ENCODE data around the gene RBBP7.

The RBBP7 gene

DNA sequence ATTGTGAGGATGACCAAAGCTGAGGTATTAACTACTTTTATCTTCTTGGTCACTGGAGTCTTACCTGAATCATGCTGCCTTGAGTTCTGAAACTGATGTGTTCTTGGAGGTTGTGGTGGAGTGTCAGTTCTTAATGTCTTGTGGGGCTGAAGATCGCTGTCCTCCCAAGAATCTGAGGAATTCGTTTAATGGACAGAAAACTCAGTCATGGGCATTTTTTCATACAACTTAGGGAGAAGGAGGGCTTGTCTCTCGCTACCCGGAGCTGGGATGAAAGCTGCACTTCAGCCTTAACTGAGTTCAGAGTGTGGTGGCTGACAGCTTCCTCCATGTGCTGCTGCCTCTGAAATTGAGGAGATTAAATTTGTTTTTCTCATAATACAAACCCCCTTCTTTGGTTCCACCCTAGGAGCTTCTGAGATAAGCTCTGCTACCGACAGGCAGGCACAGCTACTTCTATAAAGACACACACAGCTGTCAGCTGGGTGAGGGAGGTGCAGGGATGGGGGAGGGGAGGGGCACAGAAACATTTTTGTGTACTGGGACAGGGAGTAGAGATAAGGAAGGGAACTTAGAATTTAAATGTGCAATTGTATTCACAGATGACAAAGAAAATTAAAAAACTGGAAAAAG is 30.8 kb downstream of the RBBP7 start:
- no peak overlapping the region for H3K4me2 ChIP-seq
- H3K36me3 ChIP-seq (ENCODE audit: insufficient read depth) = no peaks in the 10 kb centered on the region
- H2AFZ ChIP-seq (ENCODE audit: low read depth) = no peak overlapping the region
- H3K27me3 ChIP-seq (ENCODE audit: insufficient read depth, low read depth) = no peaks in the 10 kb centered on the region
- no peak overlapping the region for H3K4me3 ChIP-seq (IDR thresholded peaks at IDR 0.05; ENCODE audit: insufficient read depth, low read depth, low read length)
- H4K20me1 ChIP-seq (ENCODE audit: insufficient read depth) = no peaks in the 10 kb centered on the region
- no peaks in the 10 kb centered on the region for H3K79me2 ChIP-seq (ENCODE audit: insufficient read depth, low read depth)
- TF ChIP-seq CTCF (conservative IDR thresholded peaks at IDR 0.05; ENCODE audit: low read depth, low read length) = no peak
- H3K9ac ChIP-seq = no peak overlapping the region
- H3K4me1 ChIP-seq (ENCODE audit: low read depth, poor library complexity, severe bottlenecking) = peaks cover 6% of the 10 kb centered on the region
- H3K27ac ChIP-seq = no peak overlapping the region

DNA sequence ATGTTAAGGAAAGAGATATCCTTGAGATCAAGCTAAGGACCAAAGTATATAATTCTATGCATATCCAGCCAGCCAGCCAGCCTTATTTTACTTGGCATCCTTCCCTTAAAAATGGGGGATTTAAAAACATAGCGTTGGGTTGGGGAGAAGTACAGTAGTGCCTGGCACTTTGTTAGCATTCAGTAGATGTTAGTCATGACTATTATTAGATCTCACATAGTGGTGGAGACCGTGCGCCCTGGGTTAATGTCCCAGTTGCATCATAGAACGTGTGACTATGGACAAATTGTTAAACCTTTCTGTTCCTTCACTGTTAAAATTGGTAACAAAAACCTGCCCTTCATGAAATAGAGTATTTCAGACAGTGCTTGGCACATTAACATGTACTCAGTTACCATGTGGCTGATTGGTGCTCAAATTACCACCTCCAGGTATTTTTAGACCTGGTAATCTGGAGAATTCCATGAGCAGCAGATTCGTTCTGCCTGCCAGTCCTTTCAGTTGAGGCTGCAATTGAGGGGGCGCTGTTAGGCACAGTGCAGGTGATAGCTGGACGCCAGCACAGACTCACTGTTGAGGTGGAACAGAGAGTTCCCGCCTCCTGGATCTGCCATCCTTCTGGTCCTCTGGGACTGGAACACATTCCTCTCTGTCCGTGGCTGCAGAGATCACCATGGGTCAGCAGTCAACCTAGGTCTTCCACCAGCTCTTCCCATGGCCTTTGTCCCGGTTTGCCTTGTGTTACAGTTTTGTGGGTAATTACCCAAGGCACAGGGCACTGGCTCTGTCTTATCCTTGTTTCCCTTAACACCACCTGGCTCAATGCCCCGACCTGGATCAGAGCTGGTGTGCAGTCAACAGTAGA is 31.7 kb downstream of the RBBP7 start:
- no peak for TF ChIP-seq CTCF (conservative IDR thresholded peaks at IDR 0.05; ENCODE audit: low read depth, low read length)
- Histone ChIP-seq H3K27me3 (ENCODE audit: insufficient read depth, low read depth) (no peaks in the 10 kb centered on the region), H3K4me1 (ENCODE audit: low read depth, poor library complexity, severe bottlenecking) (peaks cover 6% of the 10 kb centered on the region), H3K4me3 (IDR thresholded peaks at IDR 0.05; ENCODE audit: insufficient read depth, low read depth, low read length) (no peak overlapping the region), H3K27ac (no peak overlapping the region), H2AFZ (ENCODE audit: low read depth) (no peak overlapping the region), H3K36me3 (ENCODE audit: insufficient read depth) (no peaks in the 10 kb centered on the region), H3K4me2 (no peak overlapping the region), H4K20me1 (ENCODE audit: insufficient read depth) (no peaks in the 10 kb centered on the region), H3K9ac (no peak overlapping the region), H3K79me2 (ENCODE audit: insufficient read depth, low read depth) (no peaks in the 10 kb centered on the region)

DNA sequence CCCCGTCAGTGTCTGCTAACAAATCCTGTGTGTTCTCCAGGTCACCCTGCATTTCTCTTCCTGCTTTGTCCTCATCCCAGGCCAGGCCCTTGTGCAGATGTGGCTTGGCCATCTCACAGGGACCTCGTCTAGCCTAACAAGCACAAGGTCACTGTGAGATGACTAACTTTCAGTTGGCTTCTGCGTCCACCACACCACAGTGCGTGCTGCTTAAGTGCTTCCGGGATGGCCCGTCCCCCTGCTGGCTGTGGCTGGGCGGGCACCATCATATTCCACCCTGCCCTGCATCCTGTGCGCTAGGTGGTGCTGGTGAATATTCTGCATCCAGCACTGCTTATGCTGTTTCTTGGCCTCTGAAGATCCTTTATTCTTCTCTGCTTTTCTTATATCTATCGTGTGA is 33.8 kb downstream of the RBBP7 start:
- Histone ChIP-seq H3K79me2 (ENCODE audit: insufficient read depth, low read depth) (no peaks in the 10 kb centered on the region), H3K36me3 (ENCODE audit: insufficient read depth) (no peaks in the 10 kb centered on the region), H3K27ac (no peak overlapping the region), H3K9ac (no peak overlapping the region), H3K27me3 (ENCODE audit: insufficient read depth, low read depth) (no peaks in the 10 kb centered on the region), H3K4me3 (IDR thresholded peaks at IDR 0.05; ENCODE audit: insufficient read depth, low read depth, low read length) (no peak overlapping the region), H4K20me1 (ENCODE audit: insufficient read depth) (no peaks in the 10 kb centered on the region), H3K4me1 (ENCODE audit: low read depth, poor library complexity, severe bottlenecking) (peaks cover 6% of the 10 kb centered on the region), H3K4me2 (no peak overlapping the region), H2AFZ (ENCODE audit: low read depth) (no peak overlapping the region)
- peak; percentile 31; the same call in 1 of the 2 replicates for TF ChIP-seq CTCF (conservative IDR thresholded peaks at IDR 0.05; ENCODE audit: low read depth, low read length)

DNA sequence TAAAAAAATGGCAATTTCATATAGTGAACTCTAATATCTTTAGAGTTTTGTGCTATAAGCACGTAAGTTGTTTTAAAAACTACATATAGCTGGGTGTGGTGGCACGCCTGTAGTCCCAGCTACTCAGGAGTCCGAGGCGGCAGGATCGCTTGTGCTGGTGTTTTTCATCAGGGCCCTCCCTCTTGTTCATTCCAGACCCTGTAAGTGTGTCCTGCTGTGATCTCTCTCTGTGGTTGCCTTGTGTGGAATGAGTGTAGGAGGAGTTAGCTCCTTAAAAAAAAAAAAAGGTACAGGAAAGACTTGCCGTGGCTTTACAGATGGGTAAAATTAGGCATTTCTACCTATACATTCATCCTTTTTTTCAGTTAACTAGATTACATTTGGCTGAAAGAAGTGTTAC is 35.4 kb downstream of the RBBP7 start:
- H3K4me3 ChIP-seq (IDR thresholded peaks at IDR 0.05; ENCODE audit: insufficient read depth, low read depth, low read length) = no peak overlapping the region
- no peak overlapping the region for H3K9ac ChIP-seq
- H3K4me1 ChIP-seq (ENCODE audit: low read depth, poor library complexity, severe bottlenecking) = peaks cover 6% of the 10 kb centered on the region
- H2AFZ ChIP-seq (ENCODE audit: low read depth) = no peak overlapping the region
- no peaks in the 10 kb centered on the region for H3K36me3 ChIP-seq (ENCODE audit: insufficient read depth)
- no peak overlapping the region for H3K4me2 ChIP-seq
- no peaks in the 10 kb centered on the region for H4K20me1 ChIP-seq (ENCODE audit: insufficient read depth)
- no peak for TF ChIP-seq CTCF (conservative IDR thresholded peaks at IDR 0.05; ENCODE audit: low read depth, low read length)
- no peaks in the 10 kb centered on the region for H3K27me3 ChIP-seq (ENCODE audit: insufficient read depth, low read depth)
- no peaks in the 10 kb centered on the region for H3K79me2 ChIP-seq (ENCODE audit: insufficient read depth, low read depth)
- H3K27ac ChIP-seq = no peak overlapping the region

Data from KMS-11 (cell line).